Posterior vena cava (tissue), 2 donors: ENCODE measurements around the gene DEFB132. TPM values are rescaled to one million over a fixed set of nuclear protein-coding genes. Genes with fewer than 3 reads are reported as not detected.
A peak's percentile ranks its signal among the peaks of the same experiment; 100 is the strongest.

Experiments
- DNase-seq: peaks from one replicate; pipeline ENCODE4 v3.0.0-alpha.2; 2020; ENCODE audit warnings: low spot score
- intact Hi-C, 2 donors: fragments of 100-400 bp; cut with DNase I; formaldehyde crosslinking; loops; one replicate each; pipeline versions ENCODE4 v1.14.1 to v1.14.2; 2022 to 2023
- total RNA-seq, 2 donors: library from RNA; stranded (reverse); fragmentation: NEBNext Ultra II Directional; extraction: Animal tissue kit (Norgen Biotek cat#: 25700); gene quantifications; one replicate each; pipeline ENCODE4 v1.2.1, GENCODE V29; 2021
- donor health status: DM: yes; HTN: yes; CAD: no.
- donor health status: DM: yes; HTN: yes; CAD: no.

Gene DEFB132
- total RNA-seq, 2 donors from 2014 or later = not detected

DNA sequence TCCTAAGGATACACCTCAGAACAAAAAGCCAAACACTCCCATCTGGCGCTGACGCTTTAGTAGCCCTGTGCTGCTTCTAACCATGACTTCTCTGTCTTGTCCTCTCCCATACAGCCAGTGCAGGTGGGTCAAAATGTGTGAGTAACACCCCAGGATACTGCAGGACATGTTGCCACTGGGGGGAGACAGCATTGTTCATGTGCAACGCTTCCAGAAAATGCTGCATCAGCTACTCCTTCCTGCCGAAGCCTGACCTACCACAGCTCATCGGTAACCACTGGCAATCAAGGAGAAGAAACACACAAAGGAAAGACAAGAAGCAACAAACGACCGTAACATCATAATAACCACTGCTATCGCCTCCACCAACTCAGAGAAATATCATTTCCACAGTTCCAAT is 1.4 kb downstream of the DEFB132 start:
- intact Hi-C loops = no loop called here
- DNase-seq = no peak

- no peak for DNase-seq
- intact Hi-C loops = no loop called here
Observed at GRCh38 chr20:259981-260380, 2.5 kb downstream of the DEFB132 start.

- no peak for DNase-seq
- intact Hi-C loops = no loop called here
Observed at GRCh38 chr20:263701-264100, 6.2 kb downstream of the DEFB132 start.

GRCh38 chr20:266596-267562 is 9.4 kb downstream of the DEFB132 start:
- intact Hi-C loops = no loop called here
- peak; percentile 96 for DNase-seq

GRCh38 chr20:270517-270916 is 13.0 kb downstream of the DEFB132 start:
- no peak for DNase-seq
- intact Hi-C loops = no loop called here

DNA sequence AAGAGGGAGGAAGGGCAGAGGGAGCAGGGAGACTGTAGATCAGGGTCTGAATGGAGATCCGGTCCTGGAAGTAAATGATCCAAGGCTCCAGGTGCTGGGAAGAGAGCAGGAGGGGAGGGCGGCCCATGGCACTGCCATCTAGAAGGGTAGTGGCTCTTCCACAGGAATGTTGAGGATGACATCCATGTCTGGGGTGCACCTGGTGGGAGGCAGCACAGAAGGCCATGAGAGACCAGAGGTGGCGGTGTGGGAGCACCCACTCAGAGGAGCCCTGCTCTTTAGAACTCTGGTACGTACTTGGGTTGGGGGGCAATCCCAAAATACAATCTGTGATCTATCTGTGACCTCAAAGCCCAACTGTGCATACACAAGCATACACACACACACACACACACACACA is 13.5 kb downstream of the DEFB132 start:
- DNase-seq = no peak
- intact Hi-C loops = no loop called here

DNA sequence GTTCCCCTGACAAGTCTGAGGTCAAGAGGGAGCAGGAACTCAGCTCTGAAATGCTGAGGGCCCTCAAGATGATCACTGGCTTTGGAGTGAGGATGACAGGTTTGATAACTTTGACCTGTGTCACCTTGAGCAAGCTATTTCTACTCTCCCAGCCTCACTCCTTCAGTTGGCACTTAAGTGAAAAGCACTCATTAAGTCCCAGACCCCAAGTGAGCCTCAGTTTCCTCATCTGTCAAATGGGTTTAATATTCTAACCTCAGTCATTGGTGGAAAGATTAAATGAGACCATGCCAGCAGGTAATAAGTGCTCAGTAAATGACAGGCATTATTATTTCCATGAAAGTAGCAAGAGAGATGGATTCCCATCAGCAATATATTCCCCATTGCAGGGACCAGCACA is 14.0 kb downstream of the DEFB132 start:
- DNase-seq = no peak
- intact Hi-C loops = no loop called here

- intact Hi-C loops = no loop called here
- DNase-seq = no peak
Observed at GRCh38 chr20:272718-273117, 15.2 kb downstream of the DEFB132 start.

DNA sequence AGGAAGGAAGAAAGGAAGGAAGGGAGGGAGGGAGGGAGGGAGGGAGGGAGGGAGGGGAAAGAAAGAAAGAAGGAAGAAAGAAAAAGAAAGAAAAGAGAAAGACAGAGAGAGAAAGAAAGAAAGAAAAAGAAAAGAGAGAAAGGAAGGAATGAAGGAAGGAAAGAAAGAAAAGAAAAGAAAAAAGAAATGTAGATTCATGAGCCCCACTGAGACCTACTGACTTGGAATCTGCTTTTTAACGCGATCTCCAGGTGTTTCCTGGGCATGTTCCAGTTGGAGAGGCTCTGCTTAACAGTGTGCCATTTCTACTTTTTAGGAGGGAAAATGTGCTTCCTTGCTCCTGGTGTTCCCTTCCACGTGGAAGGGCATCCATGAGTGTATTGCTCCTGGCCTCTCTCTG is 16.4 kb downstream of the DEFB132 start:
- intact Hi-C loops = no loop called here
- no peak for DNase-seq

GRCh38 chr20:275791-276190 is 18.3 kb downstream of the DEFB132 start:
- intact Hi-C loops = no loop called here
- no peak for DNase-seq

- no peak for DNase-seq
- intact Hi-C loops = no loop called here
Observed at GRCh38 chr20:276620-277495, 19.3 kb downstream of the DEFB132 start.

DNA sequence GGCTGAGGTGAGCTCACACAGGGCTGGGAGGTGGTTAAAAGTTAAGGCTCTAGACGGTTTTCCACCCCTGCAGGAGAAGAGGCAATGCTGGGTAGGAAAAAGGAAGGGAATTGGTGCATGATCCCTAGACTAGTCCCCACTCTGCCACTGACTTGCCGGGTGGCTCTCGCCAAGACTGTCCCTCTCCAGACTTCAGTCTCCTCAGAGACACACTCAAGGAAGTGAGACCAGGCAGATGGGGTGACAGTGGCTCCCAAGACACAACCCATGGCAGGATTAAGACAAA is 19.9 kb downstream of the DEFB132 start:
- DNase-seq = no peak
- intact Hi-C loops = no loop called here

- DNase-seq = no peak
- intact Hi-C loops = no loop called here
Observed at GRCh38 chr20:278181-278580, 20.7 kb downstream of the DEFB132 start.

- intact Hi-C loops = no loop called here
- DNase-seq = no peak
Observed at GRCh38 chr20:278607-279571, 21.4 kb downstream of the DEFB132 start.

DNA sequence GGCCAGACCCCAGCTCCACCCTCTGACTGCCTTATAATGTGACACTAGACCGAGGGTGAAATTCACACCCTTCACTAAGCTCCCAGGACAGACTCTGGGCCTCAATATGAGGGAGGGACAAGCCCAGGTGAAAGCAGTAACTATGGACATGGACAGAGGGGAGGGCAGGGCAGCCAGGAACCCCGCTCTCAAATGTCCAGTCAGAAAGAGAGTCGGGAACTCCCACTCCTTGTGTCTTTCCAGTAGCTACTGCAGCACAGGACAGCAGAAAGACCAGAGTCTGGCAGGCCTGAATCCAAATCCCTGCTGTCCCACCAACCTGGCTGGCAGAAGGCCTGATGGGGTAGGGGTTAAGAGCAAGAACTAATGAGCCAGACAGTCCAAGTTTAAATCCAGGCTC is 26.6 kb downstream of the DEFB132 start:
- DNase-seq = no peak
- intact Hi-C loops = no loop called here

GRCh38 chr20:286508-286907 is 29.0 kb downstream of the DEFB132 start:
- intact Hi-C loops = loop anchor here in 1 of 2 donors (2.0 kb wide), 1 partner anchor 58 kb away; no protein-coding TSS in a partner anchor
- DNase-seq = no peak

- no peak for DNase-seq
- intact Hi-C loops = no loop called here
Observed at GRCh38 chr20:288956-289692, 31.6 kb downstream of the DEFB132 start.

DNA sequence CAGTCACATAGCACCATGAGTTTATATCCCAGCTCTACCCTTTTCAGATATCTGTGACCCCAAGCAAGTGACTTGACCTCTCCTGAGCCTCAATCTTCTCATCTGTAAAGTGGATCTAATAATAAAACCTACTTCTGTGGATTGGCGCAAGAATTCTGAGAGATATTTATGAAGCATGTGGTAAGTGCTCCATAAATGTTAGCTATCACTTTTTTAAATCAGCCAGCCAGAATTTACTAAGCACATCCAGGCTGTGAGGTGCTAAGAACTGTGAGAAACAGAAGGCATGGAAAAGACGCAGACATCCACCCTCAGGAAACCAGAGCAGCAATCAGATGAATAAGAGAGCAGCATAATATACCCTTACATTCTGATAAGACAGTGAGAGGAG is 32.2 kb downstream of the DEFB132 start:
- DNase-seq = no peak
- intact Hi-C loops = no loop called here
